ENCODE results near the gene RGS3.

GRCh38 chr9:113504725-113505590 lies 41.4 kb downstream of the RGS3 start:
- TF ChIP-seq NPAS2 (CRISPR knock-in tag; IDR thresholded peaks at IDR 0.05; ENCODE audit: borderline replicate concordance) (no peak), POLR2A (IDR thresholded peaks at IDR 0.05; ENCODE audit: low read length) (no peak), CBX8 (IDR thresholded peaks at IDR 0.05) (no peak), EP300 (IDR thresholded peaks at IDR 0.05) (no peak)
- TF ChIP-seq, protein P1, sequence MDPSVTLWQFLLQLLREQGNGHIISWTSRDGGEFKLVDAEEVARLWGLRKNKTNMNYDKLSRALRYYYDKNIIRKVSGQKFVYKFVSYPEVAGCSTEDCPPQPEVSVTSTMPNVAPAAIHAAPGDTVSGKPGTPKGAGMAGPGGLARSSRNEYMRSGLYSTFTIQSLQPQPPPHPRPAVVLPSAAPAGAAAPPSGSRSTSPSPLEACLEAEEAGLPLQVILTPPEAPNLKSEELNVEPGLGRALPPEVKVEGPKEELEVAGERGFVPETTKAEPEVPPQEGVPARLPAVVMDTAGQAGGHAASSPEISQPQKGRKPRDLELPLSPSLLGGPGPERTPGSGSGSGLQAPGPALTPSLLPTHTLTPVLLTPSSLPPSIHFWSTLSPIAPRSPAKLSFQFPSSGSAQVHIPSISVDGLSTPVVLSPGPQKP (IDR thresholded peaks at IDR 0.05; ENCODE audit: low read depth, low read length): no peak
- TF ChIP-seq, protein P2, sequence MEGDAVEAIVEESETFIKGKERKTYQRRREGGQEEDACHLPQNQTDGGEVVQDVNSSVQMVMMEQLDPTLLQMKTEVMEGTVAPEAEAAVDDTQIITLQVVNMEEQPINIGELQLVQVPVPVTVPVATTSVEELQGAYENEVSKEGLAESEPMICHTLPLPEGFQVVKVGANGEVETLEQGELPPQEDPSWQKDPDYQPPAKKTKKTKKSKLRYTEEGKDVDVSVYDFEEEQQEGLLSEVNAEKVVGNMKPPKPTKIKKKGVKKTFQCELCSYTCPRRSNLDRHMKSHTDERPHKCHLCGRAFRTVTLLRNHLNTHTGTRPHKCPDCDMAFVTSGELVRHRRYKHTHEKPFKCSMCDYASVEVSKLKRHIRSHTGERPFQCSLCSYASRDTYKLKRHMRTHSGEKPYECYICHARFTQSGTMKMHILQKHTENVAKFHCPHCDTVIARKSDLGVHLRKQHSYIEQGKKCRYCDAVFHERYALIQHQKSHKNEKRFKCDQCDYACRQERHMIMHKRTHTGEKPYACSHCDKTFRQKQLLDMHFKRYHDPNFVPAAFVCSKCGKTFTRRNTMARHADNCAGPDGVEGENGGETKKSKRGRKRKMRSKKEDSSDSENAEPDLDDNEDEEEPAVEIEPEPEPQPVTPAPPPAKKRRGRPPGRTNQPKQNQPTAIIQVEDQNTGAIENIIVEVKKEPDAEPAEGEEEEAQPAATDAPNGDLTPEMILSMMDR (IDR thresholded peaks at IDR 0.05): no peak

Data from A549 (cell line).